HG03342 (cell line): Measurements from ENCODE around the gene ROR2.

Experiments
- ATAC-seq: cut with Tn5 transposase; IDR thresholded peaks from one replicate; pipeline ENCODE4 v1.9.1; 2021; ENCODE audit warnings: mild to moderate bottlenecking, moderate library complexity; ENCODE audit not compliant: unreplicated experiment

Gene ROR2

GRCh38 chr9:91844701-91845291 lies 105.2 kb downstream of the ROR2 start:
- no peak for ATAC-seq

DNA sequence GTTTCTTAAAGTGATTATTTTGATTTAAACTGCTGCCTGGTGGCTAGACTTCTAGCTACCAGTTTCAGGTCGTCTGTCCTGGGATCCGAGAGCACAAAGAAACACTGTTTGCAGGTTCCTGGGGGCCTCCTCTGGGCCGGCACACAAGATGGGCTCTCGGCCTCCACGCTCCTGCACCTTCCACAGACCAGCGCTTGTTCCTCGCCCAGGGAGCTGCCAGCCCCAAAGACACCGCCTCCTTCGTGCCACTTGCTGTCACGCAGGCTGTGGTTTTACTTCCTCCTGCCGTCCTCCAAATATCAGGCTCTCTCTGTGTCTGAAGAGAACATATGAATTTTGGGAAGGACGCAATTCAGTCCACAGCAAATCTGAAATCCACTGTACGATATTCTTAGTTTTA lies 105.8 kb downstream of the ROR2 start:
- no peak for ATAC-seq

DNA sequence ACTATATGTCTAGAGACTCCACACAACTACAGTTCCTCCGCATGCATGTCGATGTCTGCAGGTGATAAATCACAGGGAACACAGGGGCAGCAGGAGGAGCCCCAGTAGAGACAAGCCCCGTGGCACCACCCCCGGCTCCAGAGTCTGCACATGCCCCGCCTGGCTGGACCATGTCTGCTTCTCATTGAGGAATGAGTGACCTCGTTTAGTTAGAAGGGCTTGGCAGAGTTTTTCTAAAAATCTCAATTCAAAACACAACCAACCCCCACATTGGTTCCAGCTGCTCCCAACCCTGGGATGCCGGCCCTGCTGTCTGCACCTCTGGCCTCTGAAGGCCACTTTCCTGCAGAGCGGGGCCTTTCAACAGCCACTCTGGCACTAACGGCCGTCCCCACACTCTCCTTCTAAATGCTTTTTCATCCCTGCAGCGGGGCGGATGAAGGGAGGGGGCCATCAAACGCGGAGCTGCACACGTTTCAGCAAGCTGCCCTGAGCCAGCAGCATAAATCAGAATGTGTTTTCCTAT lies 106.3 kb downstream of the ROR2 start:
- ATAC-seq: no peak

DNA sequence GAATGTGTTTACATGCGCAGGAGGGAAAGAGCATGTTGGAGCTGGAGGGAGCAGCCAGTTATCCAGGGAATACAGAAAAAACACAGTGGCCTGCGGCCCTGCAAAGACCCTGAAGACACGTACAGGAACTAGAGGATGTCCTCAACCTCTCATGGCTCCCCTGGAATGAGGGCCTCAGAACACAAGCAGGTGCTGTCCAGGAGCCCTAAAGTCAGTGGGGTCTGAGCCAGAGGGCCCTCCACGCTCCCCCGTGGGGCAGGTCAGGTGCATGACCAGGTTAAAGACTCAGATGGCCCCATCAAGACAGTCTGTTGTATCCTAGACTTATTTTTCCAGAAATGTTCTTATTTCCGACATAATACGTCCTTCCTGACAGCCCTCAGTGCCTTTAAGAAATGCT lies 106.9 kb downstream of the ROR2 start:
- ATAC-seq: no peak

GRCh38 chr9:91842358-91843049 lies 107.5 kb downstream of the ROR2 start:
- no peak for ATAC-seq

GRCh38 chr9:91841591-91841990 lies 108.4 kb downstream of the ROR2 start:
- ATAC-seq: no peak

- no peak for ATAC-seq
These were observed 109.1 kb downstream of the ROR2 start for GRCh38 chr9:91840882-91841281.

- ATAC-seq: no peak
These were observed 109.6 kb downstream of the ROR2 start for GRCh38 chr9:91840469-91840868.

- ATAC-seq: no peak
These were observed 110.0 kb downstream of the ROR2 start for GRCh38 chr9:91839926-91840465.

- no peak for ATAC-seq
These were observed 111.9 kb downstream of the ROR2 start for GRCh38 chr9:91837981-91838731.

DNA sequence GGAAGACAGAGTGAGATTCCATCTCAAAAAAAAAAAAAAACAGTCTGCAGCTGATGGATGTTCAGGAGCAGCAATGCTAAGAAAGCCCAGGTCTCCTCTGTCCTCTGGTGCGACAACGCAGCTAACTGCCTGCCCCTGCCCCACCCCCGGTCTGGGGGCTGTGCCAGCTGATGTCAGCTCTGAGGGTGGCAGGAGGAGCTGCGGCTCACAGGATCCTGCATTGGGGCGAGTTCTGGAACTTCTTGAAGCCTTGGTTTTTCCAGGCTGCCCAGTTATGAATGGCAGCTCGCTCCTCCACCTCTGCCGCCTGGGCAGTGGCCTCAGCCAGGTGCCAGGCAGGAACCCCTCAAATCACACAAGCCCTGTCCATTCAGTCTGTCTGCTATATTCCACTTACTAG lies 113.5 kb downstream of the ROR2 start:
- no peak for ATAC-seq

DNA sequence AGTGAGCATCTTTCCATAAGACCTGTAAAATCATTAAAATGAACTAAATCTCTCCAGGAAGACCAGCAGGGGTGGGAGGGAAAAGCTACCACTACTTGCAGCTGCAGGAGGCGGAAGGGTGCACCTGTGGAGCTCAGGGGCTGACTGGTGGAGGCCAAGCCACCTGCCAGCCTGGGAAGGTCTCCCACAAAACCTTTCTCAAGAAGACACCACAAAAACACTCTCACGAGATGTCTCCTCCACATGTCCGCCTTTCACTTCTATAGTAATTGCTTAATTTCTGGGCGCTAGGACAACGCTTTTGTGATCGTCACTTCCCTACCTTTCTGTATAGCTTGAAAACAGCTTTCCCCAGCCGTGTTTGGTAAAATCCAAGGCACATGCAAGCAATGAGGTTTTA lies 114.4 kb downstream of the ROR2 start:
- ATAC-seq: no peak

- no peak for ATAC-seq
These were observed 114.8 kb downstream of the ROR2 start for GRCh38 chr9:91835216-91835615.

DNA sequence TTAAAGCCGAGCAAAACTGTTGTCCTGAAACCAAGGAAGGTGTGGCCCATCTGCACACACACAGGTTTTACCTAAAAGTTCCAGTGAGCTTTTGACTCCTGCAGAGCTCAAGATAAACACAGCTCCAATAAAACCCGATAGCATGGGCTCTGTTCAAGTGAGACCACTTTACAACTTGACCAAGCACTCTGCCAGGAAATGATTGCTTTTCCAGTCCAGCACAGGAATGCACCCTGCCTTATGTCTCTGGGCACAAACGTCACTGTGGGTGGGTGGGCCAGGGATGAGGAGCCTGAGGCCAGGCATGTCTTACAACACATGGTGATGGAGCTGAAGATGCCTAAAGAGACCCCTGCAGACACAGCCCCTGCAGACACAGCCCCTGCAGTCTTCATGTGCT lies 115.3 kb downstream of the ROR2 start:
- ATAC-seq: no peak

GRCh38 chr9:91833878-91834255 lies 116.2 kb downstream of the ROR2 start:
- no peak for ATAC-seq

GRCh38 chr9:91833096-91833877 lies 116.7 kb downstream of the ROR2 start:
- no peak for ATAC-seq

DNA sequence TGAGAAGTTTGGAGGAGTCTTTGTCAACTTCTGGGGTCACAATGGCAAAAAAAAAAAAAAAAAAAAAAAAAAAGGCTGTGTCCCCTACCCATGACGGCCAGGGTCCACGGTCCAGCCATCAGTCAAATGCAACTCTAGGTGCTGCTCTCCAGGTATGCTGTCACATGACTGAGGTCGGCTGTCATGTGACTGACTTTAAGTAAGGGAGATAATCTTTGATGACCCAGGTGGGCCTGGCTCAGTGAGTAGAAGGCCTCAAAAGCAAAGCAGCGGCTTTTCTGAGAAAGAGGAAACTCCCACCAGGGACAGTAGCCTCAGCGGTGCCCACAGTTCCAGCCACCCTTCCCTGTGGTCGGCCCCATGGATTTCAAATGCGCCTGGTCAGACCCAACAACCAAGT lies 117.7 kb downstream of the ROR2 start:
- no peak for ATAC-seq

GRCh38 chr9:91825866-91826265 lies 124.2 kb downstream of the ROR2 start:
- no peak for ATAC-seq

GRCh38 chr9:91825422-91825821 lies 124.6 kb downstream of the ROR2 start:
- ATAC-seq: no peak

DNA sequence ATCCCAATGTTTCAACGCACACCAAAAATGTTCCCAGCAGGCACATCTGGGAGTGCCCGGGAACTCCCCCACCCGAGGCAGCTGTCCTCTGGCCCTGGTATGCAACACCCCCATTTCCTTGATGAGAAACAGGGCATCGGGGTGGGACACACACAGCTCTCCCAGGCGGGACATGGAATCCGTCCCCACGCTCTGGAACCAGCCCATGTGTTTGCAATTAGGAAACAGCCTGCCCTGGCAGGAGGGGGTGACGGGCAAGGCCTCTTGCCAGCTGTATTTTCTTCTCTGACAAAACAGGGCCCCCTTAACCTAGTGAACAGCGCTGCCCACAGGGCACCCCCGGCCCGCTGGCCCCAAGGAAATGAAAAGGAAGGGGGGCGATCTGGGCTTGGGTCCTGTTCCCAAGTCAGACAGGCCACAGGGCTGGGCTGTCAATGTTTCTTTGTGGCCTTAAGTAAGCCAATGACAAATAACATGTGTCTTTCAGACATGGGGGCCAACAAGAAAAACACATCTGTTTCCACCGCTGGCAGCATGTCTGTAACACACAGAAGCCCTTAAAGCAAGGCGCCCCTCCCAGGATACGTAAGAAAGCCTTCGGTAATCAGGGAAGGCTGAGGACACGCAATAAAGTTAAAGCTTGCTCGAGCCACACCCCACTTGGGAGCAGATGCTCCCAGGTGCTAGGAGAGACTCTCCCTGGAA lies 125.3 kb downstream of the ROR2 start:
- no peak for ATAC-seq
